ENCODE results near the gene G0S2. TPM values are rescaled to one million over a fixed set of nuclear protein-coding genes. Genes with fewer than 3 reads are reported as not detected.

Gene G0S2
- total RNA-seq, 1 experiment from 2014 or later: 4.0 TPM

DNA sequence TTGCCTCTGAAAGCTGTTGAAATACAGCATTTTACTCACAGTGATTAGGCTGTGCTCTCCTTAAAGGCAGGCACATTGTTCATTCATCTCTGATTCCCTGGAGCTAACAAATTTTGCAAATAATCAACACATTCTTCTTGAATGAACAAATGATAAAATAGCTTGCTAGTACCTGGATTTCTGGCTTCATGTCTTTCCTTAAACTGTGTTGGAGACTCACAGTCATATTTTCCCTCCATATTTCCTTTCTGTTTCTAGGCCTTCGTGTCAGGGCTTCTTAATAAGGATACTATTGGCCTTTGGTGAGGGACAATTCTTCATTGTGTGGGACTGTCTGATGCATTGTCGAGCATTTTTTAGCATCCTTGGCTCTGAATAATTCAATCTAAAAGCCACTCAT is 39.1 kb downstream of the G0S2 start:
- Mint-ChIP-seq H3K4me1 (ENCODE audit: low read depth, unreplicated experiment) (peaks cover 28% of the 10 kb centered on the region), H3K36me3 (ENCODE audit: insufficient read depth, unreplicated experiment) (no peaks in the 10 kb centered on the region), H3K4me3 (ENCODE audit: low read depth, unreplicated experiment) (no peak overlapping the region), H3K27ac (ENCODE audit: unreplicated experiment) (no peak overlapping the region), H3K9me3 (ENCODE audit: low read depth, unreplicated experiment) (peaks cover 3% of the 10 kb centered on the region), H3K27me3 (ENCODE audit: unreplicated experiment) (no peaks in the 10 kb centered on the region)
- TF ChIP-seq, protein P1, sequence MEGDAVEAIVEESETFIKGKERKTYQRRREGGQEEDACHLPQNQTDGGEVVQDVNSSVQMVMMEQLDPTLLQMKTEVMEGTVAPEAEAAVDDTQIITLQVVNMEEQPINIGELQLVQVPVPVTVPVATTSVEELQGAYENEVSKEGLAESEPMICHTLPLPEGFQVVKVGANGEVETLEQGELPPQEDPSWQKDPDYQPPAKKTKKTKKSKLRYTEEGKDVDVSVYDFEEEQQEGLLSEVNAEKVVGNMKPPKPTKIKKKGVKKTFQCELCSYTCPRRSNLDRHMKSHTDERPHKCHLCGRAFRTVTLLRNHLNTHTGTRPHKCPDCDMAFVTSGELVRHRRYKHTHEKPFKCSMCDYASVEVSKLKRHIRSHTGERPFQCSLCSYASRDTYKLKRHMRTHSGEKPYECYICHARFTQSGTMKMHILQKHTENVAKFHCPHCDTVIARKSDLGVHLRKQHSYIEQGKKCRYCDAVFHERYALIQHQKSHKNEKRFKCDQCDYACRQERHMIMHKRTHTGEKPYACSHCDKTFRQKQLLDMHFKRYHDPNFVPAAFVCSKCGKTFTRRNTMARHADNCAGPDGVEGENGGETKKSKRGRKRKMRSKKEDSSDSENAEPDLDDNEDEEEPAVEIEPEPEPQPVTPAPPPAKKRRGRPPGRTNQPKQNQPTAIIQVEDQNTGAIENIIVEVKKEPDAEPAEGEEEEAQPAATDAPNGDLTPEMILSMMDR (IDR thresholded peaks at IDR 0.05; ENCODE audit: unreplicated experiment): no peak
- CTCF ChIA-PET: no interaction called here
- BruUV-seq (replicated peaks): no TSS peak
- intact Hi-C loops (cut with micrococcal nuclease; ENCODE audit: unreplicated experiment): loop anchor here (5.0 kb wide), 1 partner anchor 33 kb away; no protein-coding TSS in a partner anchor
- DNase-seq: no peak

GRCh38 chr1:209715314-209715713 is 40.1 kb downstream of the G0S2 start:
- no peaks in the 10 kb centered on the region for H3K36me3 Mint-ChIP-seq (ENCODE audit: insufficient read depth, unreplicated experiment)
- no peak for DNase-seq
- CTCF ChIA-PET: no interaction called here
- peaks cover 4% of the 10 kb centered on the region for H3K9me3 Mint-ChIP-seq (ENCODE audit: low read depth, unreplicated experiment)
- intact Hi-C loops (cut with micrococcal nuclease; ENCODE audit: unreplicated experiment): no loop called here
- H3K27me3 Mint-ChIP-seq (ENCODE audit: unreplicated experiment): peaks cover 2% of the 10 kb centered on the region
- H3K4me1 Mint-ChIP-seq (ENCODE audit: low read depth, unreplicated experiment): peaks cover 28% of the 10 kb centered on the region
- no peak overlapping the region for H3K27ac Mint-ChIP-seq (ENCODE audit: unreplicated experiment)
- H3K4me3 Mint-ChIP-seq (ENCODE audit: low read depth, unreplicated experiment): no peak overlapping the region
- BruUV-seq (replicated peaks): no TSS peak
- TF ChIP-seq, protein P1 (IDR thresholded peaks at IDR 0.05; ENCODE audit: unreplicated experiment): no peak

DNA sequence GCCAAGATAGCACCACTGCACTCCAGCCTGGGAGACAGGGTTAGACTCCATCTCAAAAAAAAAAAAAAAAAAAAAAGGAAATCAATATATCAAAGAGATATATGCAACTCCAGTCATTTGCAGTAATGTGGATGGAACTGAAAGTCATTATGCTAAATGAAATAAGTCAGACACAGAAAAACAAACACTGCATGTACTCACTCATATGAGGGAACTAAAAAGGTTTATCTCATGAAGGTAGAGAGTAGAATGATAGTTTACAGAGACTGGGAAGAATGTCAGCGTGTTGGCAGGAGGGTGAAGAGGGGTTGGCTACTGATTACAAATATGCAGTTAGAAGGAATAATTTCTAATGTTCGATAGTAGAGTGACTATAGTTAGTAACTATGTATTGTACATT is 42.6 kb downstream of the G0S2 start:
- H3K36me3 Mint-ChIP-seq (ENCODE audit: insufficient read depth, unreplicated experiment): no peaks in the 10 kb centered on the region
- TF ChIP-seq, protein P1 (IDR thresholded peaks at IDR 0.05; ENCODE audit: unreplicated experiment): no peak
- peaks cover 17% of the 10 kb centered on the region for H3K4me1 Mint-ChIP-seq (ENCODE audit: low read depth, unreplicated experiment)
- no peak overlapping the region for H3K27ac Mint-ChIP-seq (ENCODE audit: unreplicated experiment)
- CTCF ChIA-PET: no interaction called here
- no peak overlapping the region for H3K4me3 Mint-ChIP-seq (ENCODE audit: low read depth, unreplicated experiment)
- peaks cover 4% of the 10 kb centered on the region for H3K9me3 Mint-ChIP-seq (ENCODE audit: low read depth, unreplicated experiment)
- no TSS peak for BruUV-seq (replicated peaks)
- intact Hi-C loops (cut with micrococcal nuclease; ENCODE audit: unreplicated experiment): no loop called here
- peaks cover 13% of the 10 kb centered on the region for H3K27me3 Mint-ChIP-seq (ENCODE audit: unreplicated experiment)
- DNase-seq: no peak

- H3K4me1 Mint-ChIP-seq (ENCODE audit: low read depth, unreplicated experiment): peaks cover 5% of the 10 kb centered on the region
- peaks cover 13% of the 10 kb centered on the region for H3K27me3 Mint-ChIP-seq (ENCODE audit: unreplicated experiment)
- TF ChIP-seq, protein P1 (IDR thresholded peaks at IDR 0.05; ENCODE audit: unreplicated experiment): no peak
- H3K27ac Mint-ChIP-seq (ENCODE audit: unreplicated experiment): no peak overlapping the region
- BruUV-seq (replicated peaks): no TSS peak
- no peak overlapping the region for H3K4me3 Mint-ChIP-seq (ENCODE audit: low read depth, unreplicated experiment)
- intact Hi-C loops (cut with micrococcal nuclease; ENCODE audit: unreplicated experiment): no loop called here
- CTCF ChIA-PET: no interaction called here
- peaks cover 4% of the 10 kb centered on the region for H3K9me3 Mint-ChIP-seq (ENCODE audit: low read depth, unreplicated experiment)
- no peak for DNase-seq
- no peaks in the 10 kb centered on the region for H3K36me3 Mint-ChIP-seq (ENCODE audit: insufficient read depth, unreplicated experiment)
Measured at GRCh38 chr1:209720326-209720725, 45.1 kb downstream of the G0S2 start.

Measured in Calu3 (cell line).